Measurements from ENCODE around the gene STK36. TPM values are rescaled to one million over a fixed set of nuclear protein-coding genes. Genes with fewer than 3 reads are reported as not detected.

Gene STK36
- total and polyA plus RNA-seq, 7 donors: 3.9 to 79.5 (median 15.8) TPM

DNA sequence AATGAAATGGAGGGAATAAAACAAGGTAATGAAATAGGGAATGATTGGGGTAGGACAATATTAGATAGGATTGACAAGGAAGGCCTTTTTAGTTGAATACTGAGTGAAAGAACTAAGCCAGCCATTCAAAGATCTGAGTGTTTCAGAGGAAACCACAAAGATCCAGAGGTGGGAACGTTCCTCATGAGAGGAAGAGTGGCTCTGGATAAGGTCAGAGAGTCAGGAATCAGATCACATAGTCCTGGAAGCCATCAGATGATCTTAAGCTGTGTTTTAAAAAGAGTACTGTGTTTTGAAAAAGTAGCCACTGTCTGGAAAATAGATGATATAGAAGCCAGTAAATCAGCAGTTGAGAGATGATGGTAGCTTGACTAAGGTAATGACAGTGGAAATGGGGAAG lies 50.5 kb downstream of the STK36 start:
- no peak overlapping the region for H3K4me3 ChIP-seq
- peaks cover 0 to 6% (median 0%) of the 10 kb centered on the region in 4 donors for H3K4me1 ChIP-seq
- intact Hi-C loops (cut with DNase I): no loop called here
- DNase-seq: no peak
- H3K27me3 ChIP-seq: no peaks in the 10 kb centered on the region
- H3K9me3 ChIP-seq: peaks cover 0 to 4% (median 2%) of the 10 kb centered on the region in 4 donors
- TF ChIP-seq POLR2A (IDR thresholded peaks at IDR 0.05): no peak
- TF ChIP-seq EP300 (IDR thresholded peaks at IDR 0.05): no peak
- TF ChIP-seq, protein P1, sequence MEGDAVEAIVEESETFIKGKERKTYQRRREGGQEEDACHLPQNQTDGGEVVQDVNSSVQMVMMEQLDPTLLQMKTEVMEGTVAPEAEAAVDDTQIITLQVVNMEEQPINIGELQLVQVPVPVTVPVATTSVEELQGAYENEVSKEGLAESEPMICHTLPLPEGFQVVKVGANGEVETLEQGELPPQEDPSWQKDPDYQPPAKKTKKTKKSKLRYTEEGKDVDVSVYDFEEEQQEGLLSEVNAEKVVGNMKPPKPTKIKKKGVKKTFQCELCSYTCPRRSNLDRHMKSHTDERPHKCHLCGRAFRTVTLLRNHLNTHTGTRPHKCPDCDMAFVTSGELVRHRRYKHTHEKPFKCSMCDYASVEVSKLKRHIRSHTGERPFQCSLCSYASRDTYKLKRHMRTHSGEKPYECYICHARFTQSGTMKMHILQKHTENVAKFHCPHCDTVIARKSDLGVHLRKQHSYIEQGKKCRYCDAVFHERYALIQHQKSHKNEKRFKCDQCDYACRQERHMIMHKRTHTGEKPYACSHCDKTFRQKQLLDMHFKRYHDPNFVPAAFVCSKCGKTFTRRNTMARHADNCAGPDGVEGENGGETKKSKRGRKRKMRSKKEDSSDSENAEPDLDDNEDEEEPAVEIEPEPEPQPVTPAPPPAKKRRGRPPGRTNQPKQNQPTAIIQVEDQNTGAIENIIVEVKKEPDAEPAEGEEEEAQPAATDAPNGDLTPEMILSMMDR (IDR thresholded peaks at IDR 0.05): no peak
- no peak for TF ChIP-seq POLR2AphosphoS5 (IDR thresholded peaks at IDR 0.05)
- no peaks in the 10 kb centered on the region for H3K36me3 ChIP-seq
- no peak overlapping the region for H3K27ac ChIP-seq
- 31 to 75% methylated on average over 1 of the region's 1 CpG for WGBS, 2 donors

DNA sequence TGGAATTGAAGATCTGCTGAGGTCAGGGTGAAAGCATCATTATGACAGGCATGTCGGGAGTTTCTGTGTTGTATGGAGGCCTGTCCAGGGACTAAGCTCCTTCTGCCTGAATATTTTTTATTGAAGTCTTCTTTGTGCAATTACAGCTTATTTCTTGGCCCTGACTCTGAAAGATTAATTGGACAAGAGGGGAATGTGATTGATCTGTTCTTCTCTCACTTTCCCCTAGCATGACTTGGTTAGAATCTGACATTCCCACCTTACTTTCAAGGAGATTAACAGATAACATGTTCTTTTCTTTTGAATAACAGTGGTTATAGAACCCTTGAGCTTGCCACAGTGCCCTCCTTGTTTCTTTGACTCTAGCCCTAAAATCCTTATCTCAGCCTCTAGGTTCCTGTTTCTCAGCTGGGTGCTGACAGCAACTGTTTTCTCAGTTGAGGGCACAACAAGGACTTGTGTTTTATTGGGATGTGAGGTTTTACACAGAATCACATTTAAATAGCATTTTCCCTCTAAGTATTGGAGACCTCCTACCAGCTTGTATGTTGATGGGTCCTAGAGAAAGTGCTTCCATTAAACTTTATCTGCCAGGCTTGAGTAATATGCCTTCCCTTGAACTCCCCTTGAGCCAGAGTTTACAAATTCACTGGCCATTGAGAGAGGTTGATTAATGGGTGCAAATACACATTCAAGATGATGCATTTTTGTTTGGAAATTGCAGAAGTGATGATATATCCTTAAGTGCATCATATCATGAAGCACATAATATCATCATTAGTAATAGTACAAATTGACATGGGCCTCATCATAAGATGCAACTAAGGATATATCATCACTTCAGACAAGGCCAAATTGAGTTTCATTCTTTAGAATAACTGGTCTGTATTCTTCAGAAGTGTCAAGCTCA lies 51.2 kb downstream of the STK36 start:
- Histone ChIP-seq H3K9me3 (peaks cover 0 to 4% (median 2%) of the 10 kb centered on the region in 4 donors), H3K4me3 (no peak overlapping the region), H3K27ac (no peak overlapping the region), H3K4me1 (peaks cover 0 to 6% (median 0%) of the 10 kb centered on the region in 4 donors), H3K27me3 (no peaks in the 10 kb centered on the region), H3K36me3 (no peaks in the 10 kb centered on the region)
- intact Hi-C loops (cut with DNase I): no loop called here
- 74 to 77% methylated on average over 1 of the region's 1 CpG for WGBS, 2 donors
- DNase-seq: no peak
- TF ChIP-seq, protein P1 (IDR thresholded peaks at IDR 0.05): no peak
- no peak for TF ChIP-seq POLR2AphosphoS5 (IDR thresholded peaks at IDR 0.05)
- TF ChIP-seq POLR2A (IDR thresholded peaks at IDR 0.05): no peak
- no peak for TF ChIP-seq EP300 (IDR thresholded peaks at IDR 0.05)

DNA sequence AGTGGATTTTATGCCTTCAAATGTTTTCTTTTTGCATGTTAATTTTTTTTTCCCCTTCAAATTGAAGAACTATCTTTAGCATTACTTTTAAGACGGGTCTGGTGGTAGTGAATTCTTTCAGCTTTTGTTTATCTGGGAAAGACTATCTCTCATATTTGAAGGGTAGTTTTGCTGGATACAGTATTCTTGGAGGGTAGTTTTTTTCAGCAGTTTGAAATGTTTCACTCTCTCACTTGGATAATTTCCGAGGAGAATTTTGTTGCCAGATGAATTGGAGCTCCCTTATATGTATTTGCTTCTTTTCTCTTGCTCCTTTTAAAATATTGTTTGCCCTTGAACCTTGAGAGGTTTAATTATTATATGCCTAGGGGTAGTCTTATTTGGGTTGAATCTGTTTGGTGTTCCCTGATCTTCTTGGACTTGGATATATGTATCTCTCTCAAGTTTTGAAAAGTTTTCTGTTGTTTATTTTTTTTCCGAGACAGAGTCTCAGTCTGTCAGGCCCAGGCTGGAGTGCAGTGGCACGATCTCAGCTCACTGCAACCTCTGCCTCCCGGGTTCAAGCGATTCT lies 54.2 kb downstream of the STK36 start:
- 98% methylated on average over 6 of the region's 6 CpGs for WGBS, 2 donors
- intact Hi-C loops (cut with DNase I): loop anchor here (5.0 kb wide), 1 partner anchor 121 kb away; no protein-coding TSS in a partner anchor
- Histone ChIP-seq H3K4me3 (no peak overlapping the region), H3K27ac (no peak overlapping the region), H3K4me1 (peaks cover 0 to 8% (median 0%) of the 10 kb centered on the region in 4 donors), H3K27me3 (no peaks in the 10 kb centered on the region), H3K9me3 (peaks cover 0 to 4% (median 2%) of the 10 kb centered on the region in 4 donors), H3K36me3 (no peaks in the 10 kb centered on the region)
- TF ChIP-seq, protein P1 (IDR thresholded peaks at IDR 0.05): no peak
- TF ChIP-seq POLR2A (IDR thresholded peaks at IDR 0.05) (no peak), POLR2AphosphoS5 (IDR thresholded peaks at IDR 0.05) (no peak), EP300 (IDR thresholded peaks at IDR 0.05) (no peak)
- no peak for DNase-seq

DNA sequence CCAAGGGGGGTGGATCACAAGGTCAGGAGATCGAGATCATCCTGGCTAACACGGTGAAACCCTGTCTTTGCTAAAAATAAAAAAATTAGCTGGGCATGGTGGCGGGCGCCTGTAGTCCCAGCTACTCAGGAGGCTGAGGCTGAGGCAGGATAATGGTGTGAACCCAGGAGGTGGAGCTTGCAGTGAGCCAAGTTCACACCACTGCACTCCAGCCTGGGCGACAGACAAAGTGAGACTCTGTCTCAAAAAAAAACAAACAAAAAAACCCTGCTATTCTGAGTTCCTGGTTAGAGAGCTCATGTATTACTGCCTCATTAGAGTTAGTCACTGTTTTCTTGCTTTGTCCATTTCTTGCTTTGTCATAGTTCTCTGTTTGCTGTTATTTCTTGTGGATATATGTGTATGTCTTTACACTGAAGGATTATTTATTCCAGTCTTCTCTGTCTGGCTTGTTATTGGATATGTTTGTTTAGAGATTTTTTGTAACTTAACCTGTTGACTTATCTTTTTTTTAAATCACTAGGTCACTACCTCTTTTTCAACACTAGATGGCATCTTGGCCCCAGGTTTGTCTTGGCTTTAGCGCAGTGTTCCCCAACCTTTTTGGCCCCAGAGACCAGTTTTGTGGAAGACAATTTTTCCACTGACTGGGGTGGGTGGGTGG lies 55.7 kb downstream of the STK36 start:
- 93 to 97% methylated on average over 6 of the region's 6 CpGs for WGBS, 2 donors
- H3K27ac ChIP-seq: no peak overlapping the region
- no peak for DNase-seq
- H3K36me3 ChIP-seq: no peaks in the 10 kb centered on the region
- peaks cover 0 to 16% (median 5%) of the 10 kb centered on the region in 4 donors for H3K4me1 ChIP-seq
- no peaks in the 10 kb centered on the region for H3K27me3 ChIP-seq
- no peak for TF ChIP-seq EP300 (IDR thresholded peaks at IDR 0.05)
- TF ChIP-seq, protein P1 (IDR thresholded peaks at IDR 0.05): peak in 2 of 4 experiments; percentile 20 to 28
- intact Hi-C loops (cut with DNase I): loop anchor here (5.0 kb wide), 1 partner anchor 120 kb away; no protein-coding TSS in a partner anchor
- peaks cover 0 to 4% (median 2%) of the 10 kb centered on the region in 4 donors for H3K9me3 ChIP-seq
- no peak overlapping the region for H3K4me3 ChIP-seq

Measured in sigmoid colon (tissue), 7 donors.